Stimulated activated CD4-positive, alpha-beta T cell treated with anti-CD3 and anti-CD28 coated beads, TNF-alpha, amount 100 ng/mL, for 4 hours (primary cell): ENCODE measurements around the gene MS4A10.

Experiments used
- DNase-seq, 3 experiments: peaks; one replicate each; pipeline ENCODE4 v3.0.0-alpha.2; 2020; ENCODE audit warnings: low read depth in 3 of 3

MS4A10 gene

GRCh38 chr11:60849641-60850520 lies 64.7 kb downstream of the MS4A10 start:
- no peak for DNase-seq
